ENCODE data around the gene NT5DC1.

The NT5DC1 gene

DNA sequence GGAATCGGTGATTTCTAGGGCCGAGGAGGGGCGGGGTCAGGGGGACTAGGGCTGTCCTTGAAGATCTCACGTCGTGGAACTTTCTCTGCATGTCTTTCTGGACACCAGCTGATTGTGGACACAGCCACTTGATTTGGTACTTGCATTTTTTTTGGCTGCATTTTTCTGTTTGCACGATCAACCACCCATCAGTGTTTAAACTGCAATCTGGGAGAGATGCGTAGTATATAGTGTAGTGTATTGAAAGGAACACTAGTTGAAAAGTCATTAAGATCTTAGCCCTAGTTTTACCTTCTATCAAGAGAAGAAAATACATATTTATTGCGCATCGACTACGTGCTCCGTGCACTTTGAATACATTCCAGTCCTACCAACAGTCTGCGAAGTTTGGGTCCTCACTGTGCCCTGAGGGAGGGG, 657 bp downstream of the NT5DC1 start:
- TF ChIP-seq, protein P1, sequence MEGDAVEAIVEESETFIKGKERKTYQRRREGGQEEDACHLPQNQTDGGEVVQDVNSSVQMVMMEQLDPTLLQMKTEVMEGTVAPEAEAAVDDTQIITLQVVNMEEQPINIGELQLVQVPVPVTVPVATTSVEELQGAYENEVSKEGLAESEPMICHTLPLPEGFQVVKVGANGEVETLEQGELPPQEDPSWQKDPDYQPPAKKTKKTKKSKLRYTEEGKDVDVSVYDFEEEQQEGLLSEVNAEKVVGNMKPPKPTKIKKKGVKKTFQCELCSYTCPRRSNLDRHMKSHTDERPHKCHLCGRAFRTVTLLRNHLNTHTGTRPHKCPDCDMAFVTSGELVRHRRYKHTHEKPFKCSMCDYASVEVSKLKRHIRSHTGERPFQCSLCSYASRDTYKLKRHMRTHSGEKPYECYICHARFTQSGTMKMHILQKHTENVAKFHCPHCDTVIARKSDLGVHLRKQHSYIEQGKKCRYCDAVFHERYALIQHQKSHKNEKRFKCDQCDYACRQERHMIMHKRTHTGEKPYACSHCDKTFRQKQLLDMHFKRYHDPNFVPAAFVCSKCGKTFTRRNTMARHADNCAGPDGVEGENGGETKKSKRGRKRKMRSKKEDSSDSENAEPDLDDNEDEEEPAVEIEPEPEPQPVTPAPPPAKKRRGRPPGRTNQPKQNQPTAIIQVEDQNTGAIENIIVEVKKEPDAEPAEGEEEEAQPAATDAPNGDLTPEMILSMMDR (IDR thresholded peaks at IDR 0.05; ENCODE audit: insufficient read depth, low read depth, low read length, missing control alignments) = no peak
- DNase-seq (ENCODE audit: low read depth) = no peak
- H3K4me3 ChIP-seq (ENCODE audit: low read length) = peak overlapping the region; percentile 70

DNA sequence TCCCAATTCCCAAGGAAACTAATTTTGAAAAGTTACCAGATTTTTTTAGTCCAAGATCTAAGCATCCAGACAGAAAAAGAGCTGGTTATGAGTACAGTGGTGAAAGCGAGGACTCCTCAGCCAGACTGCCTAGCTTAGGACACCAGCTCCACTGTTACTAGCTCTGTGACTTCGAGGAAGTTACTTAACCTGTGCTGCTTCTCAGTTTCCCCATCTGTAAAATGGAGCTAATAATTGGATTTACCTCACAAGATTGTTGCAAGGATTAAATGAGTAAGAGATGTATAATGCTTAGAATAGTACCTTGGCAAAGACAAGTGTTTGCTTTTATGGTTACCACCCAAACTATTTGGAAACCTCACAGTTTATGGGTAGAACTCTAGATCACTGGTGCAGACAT, 1.1 kb downstream of the NT5DC1 start:
- TF ChIP-seq, protein P1 (IDR thresholded peaks at IDR 0.05; ENCODE audit: insufficient read depth, low read depth, low read length, missing control alignments) = no peak
- H3K4me3 ChIP-seq (ENCODE audit: low read length) = peak overlapping the region; percentile 70
- DNase-seq (ENCODE audit: low read depth) = no peak

DNA sequence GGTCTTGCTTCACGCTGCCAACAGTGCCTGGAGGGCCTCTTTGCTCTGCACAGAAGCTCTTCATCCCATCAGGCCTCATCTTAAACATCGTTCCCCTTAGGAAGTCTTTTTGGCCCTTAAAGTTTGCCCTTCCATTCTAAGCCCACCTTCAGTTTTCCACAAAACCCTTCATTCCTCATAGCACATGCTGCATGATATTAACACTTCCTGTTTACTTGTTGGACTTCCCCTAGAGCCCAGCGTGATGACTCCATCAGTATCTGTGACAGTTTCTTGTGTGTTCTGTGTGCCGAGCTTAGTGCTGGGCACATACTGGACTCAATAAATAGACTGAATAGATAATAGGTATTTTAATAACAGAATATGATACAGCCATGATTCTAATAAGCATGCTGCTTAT, 2.2 kb downstream of the NT5DC1 start:
- no peak overlapping the region for H3K4me3 ChIP-seq (ENCODE audit: low read length)
- TF ChIP-seq, protein P1 (IDR thresholded peaks at IDR 0.05; ENCODE audit: insufficient read depth, low read depth, low read length, missing control alignments) = no peak
- DNase-seq (ENCODE audit: low read depth) = no peak

DNA sequence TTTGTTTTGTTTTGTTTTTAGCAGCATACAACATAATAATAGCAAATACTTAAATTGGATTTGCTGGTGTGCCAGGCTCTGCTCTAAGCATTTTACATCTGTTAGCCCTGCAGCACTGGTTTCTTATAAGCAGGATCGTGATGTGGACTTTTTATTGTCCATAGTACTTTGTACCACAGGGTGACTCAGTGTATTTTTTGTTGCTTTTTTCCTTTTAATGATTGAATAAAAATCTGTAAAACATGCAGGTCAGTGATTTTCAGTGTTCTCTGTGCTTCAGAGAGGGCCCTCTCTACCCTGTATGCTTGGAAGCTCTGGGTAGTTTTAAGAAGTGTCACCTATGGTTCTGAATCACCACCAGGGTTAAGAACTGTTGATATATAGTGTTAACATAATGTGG, 4.0 kb downstream of the NT5DC1 start:
- H3K4me3 ChIP-seq (ENCODE audit: low read length) = no peak overlapping the region
- DNase-seq (ENCODE audit: low read depth) = no peak
- TF ChIP-seq, protein P1 (IDR thresholded peaks at IDR 0.05; ENCODE audit: insufficient read depth, low read depth, low read length, missing control alignments) = no peak

DNA sequence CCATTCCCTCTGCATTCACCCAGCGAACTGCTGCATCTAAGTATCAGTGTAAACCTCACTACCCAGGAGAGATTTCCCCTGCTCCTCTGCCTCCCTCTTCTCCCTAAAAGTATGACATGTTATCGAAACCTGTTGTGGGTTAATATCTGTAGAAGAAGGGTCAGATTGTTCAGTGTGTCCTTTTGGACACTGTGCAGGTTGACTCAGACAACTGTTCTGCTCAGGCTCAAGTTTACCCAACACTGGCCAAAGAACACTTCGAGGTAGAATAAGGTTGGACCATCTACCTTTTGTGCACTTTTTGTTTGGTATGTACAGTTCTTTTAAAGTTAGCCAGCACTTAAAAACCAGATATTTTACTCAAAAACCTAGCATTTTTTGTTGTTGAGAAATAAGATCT, 4.6 kb downstream of the NT5DC1 start:
- TF ChIP-seq, protein P1 (IDR thresholded peaks at IDR 0.05; ENCODE audit: insufficient read depth, low read depth, low read length, missing control alignments) = no peak
- no peak overlapping the region for H3K4me3 ChIP-seq (ENCODE audit: low read length)
- no peak for DNase-seq (ENCODE audit: low read depth)

DNA sequence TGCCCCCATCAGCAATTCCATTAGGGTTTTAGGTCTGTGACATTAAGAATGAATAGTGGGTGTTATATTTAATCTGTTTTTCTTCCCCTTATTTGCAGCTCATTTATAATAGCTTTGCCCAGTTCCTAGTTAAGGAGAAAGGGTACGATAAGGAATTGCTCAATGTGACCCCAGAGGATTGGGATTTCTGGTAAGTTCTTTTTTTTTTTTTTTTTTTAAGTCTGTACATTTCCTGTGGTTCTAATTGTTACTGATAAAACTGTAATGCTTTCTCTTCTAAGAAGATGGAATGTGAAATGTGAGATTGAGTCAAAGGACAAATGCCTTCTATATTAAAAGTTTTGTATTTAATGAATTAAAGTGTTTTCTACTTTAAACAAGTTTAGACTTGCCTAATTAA, 5.5 kb downstream of the NT5DC1 start:
- TF ChIP-seq, protein P1 (IDR thresholded peaks at IDR 0.05; ENCODE audit: insufficient read depth, low read depth, low read length, missing control alignments) = no peak
- H3K4me3 ChIP-seq (ENCODE audit: low read length) = no peak overlapping the region
- no peak for DNase-seq (ENCODE audit: low read depth)

DNA sequence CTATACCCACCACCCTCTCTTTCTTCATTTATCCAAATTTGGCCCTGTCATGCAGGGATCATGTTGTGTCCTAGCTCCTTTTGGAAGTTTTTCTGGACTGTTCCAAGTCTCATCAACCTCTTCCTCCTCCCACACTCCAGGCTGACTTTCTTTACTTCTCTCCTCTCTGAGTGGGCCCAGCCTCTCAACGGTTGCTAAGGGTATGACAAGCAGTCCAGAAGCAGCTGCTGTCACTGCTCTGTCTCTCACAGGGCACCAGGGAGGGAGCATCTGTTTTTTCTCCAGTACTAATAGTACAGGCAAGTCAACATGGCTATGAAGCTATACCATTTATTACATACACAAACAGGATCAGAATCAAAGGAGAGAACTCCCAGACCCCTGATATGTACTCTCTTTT, 8.2 kb downstream of the NT5DC1 start:
- DNase-seq (ENCODE audit: low read depth) = no peak
- TF ChIP-seq, protein P1 (IDR thresholded peaks at IDR 0.05; ENCODE audit: insufficient read depth, low read depth, low read length, missing control alignments) = no peak
- H3K4me3 ChIP-seq (ENCODE audit: low read length) = no peak overlapping the region
